ENCODE results near the gene PIK3R6.

The PIK3R6 gene

GRCh38 chr17:8791248-8791909 is 76.1 kb downstream of the PIK3R6 start:
- ATAC-seq, result no peak

GRCh38 chr17:8789743-8790142 is 77.7 kb downstream of the PIK3R6 start:
- no peak for ATAC-seq

DNA sequence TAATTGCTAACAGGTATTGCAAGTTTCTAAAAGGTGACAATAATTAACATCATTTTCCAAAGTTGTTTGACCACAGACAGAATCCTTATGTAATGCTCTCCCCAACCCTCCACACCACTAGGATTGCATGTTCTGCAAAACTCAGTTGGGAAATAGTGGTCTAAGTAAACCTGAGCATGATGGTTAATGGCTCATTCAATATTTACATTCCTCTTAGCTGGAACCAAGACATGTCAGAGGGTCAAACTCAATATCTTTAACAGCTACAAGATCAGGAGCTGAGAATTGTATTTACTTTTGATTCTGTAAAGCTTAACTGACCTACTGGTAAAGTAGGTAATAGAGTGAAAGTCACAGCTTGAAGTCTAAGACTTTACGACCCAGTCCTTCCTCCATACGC is 78.5 kb downstream of the PIK3R6 start:
- no peak for ATAC-seq

DNA sequence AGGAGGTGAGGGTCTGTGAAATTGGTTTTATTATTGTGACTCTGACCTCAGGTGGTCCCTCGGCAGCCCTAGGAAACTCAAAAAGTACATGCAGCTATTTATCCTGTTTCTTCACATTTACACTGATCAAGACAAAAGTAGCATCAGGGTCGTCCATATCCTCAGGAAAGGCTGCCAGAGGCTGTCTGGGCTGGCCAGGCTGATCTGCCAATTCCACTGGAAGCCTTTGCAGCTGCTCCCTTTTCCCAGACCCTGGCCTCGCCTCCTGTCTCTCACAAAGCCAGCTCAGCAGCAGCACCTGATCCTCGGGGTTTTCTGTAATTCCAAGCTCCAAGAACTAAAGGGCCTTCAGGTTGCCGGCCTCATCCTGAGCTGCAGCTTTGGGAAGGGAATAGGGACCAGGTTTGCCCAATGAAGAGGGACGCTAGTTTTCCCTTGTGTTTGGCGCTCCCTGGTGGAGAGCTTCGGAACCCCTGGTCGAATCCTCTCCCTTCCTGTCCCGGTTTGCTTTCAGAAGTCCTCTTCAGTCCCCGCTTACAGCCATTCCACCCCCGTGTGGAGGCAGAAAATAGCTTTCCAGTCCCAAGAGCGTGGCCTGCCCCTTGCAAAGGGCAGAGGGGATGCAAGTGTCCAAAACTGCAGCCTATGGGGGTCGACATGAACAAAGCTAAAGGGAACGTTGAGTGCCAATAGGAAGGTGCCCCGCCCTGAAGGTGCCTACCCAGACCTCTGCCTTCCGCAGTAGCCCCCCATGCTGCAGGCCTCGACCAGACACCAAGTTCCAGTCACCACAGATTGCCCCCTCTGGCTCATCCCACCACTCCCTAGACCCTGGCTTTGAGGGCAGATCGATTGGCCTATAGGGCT is 81.7 kb downstream of the PIK3R6 start:
- peak in 1 of 2 donors; percentile 45 for ATAC-seq

- ATAC-seq, result no peak
These were observed 85.3 kb downstream of the PIK3R6 start for GRCh38 chr17:8782176-8782575.

DNA sequence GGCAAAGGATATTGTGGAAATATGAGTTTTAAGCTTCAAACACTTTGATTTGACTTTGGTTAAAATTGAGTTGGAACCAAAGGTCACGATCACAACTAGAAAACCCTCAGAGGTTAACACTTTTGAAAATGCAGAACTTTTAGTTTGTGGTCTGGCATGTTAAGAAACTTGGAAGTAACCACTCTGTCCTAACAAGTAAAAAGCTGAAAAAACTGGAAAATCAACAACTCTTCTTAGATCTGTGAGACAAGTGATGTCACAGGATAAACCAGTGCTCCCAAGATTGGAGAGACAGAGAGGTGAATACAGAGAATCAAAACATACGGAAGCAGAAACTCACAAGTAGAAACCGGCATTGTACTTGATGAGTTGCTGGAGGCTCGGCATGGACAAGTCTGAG is 85.7 kb downstream of the PIK3R6 start:
- no peak for ATAC-seq

GRCh38 chr17:8776881-8777280 is 90.6 kb downstream of the PIK3R6 start:
- no peak for ATAC-seq

DNA sequence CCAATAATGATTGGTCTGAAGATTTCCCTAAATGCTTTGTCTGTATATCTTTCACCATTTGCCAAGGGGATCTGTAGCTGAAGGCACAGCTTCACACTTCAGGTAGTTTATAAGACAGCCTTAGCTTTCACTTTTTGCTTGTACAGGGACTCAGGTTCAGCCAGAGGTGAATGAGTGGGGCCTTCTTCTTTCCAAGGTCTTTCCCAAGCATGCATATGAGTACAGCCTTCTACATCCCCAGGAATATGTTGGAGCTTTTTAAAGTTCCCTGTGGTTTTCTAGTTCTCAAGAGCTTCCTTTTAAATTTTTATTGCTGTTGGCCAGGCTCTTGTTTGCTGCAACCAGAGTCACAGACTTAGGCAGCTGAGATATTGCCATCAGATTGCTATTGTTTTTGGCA is 91.2 kb downstream of the PIK3R6 start:
- ATAC-seq, result no peak

DNA sequence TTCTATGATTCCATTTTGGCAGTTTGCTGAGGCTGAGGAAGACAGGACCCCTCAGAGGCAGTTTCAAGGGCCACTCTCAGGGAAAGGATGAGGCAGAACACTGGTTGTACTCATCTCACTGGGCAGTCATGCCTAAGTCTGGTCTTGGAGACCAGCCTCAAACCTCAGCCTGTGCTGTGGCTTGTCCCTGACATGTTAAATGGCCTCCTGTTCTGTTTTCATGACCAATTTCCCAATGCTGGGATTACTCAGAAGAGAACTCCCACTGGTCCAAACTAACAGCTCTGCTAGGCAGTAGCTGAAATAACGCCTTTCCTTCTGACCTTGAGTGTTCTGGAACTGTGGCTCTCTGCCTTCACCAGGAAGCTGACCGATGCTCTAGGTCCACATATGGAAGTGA is 100.7 kb downstream of the PIK3R6 start:
- ATAC-seq, result no peak

GRCh38 chr17:8762012-8762411 is 105.5 kb downstream of the PIK3R6 start:
- no peak for ATAC-seq

DNA sequence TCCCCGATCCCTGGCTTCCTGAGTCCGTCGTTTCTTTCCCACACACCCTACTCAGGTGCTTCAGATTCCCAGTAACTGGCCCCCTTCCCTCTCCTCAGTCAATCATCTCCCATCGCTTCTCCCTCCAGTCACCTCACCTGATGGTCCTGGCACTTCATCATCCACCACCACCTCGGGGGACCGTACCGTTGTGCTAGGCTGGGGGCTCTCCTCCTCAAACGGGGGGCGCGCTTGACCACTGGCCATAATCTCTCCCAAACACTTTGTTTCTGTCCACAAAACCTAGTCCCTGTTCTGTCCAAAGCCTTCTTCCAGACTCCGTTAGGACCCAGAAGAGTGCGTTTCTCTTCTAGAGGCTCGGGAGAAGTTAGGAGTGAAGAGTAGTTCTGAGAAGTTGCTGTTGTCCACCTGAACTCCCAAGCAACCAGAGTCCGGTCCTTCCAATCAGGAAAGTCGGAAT is 109.3 kb downstream of the PIK3R6 start, which contains the start of gene SPDYE4:
Gene SPDYE4 (minus strand): TSS at position 410 of the 460 bp plus-strand sequence. CDS start 164 bp downstream, at position 246.
- no peak for ATAC-seq

GRCh38 chr17:8757189-8757588 is 110.3 kb downstream of the PIK3R6 start:
- ATAC-seq, result no peak

DNA sequence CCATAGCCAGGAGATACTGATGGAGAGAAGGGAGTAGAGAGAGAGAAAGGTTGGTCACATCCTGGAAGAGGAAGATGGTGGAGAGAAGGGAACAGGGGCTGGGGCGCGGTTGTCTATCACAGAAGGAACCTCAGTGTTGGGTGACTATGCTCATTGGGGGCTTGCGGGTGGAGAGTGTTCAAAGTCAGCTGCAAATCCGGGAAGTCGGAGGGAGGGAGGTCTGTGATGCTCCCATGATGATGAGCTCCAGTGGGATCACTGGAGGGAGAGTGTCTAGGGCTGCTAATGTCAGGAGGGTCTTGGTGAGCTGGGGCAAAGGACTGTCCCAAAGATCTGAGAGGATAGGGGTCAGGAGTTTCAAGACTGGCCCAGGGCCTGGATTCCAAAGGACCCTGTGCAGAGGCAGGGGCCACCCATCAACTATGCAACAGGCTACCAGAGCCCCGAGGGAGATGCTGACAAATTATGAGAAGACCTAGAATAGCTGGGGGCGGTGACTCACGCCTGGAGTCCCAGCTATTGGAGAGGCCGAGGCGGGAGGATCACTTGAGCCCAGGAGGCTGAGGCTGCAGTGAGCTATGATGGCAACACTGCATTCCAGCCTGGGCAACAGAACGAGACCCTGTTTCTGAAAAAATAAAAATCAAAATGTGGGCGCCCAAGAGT is 111.8 kb downstream of the PIK3R6 start:
- no peak for ATAC-seq

- ATAC-seq, result no peak
These were observed 112.6 kb downstream of the PIK3R6 start for GRCh38 chr17:8754890-8755289.

GRCh38 chr17:8753976-8754440 is 113.5 kb downstream of the PIK3R6 start:
- ATAC-seq, result no peak

DNA sequence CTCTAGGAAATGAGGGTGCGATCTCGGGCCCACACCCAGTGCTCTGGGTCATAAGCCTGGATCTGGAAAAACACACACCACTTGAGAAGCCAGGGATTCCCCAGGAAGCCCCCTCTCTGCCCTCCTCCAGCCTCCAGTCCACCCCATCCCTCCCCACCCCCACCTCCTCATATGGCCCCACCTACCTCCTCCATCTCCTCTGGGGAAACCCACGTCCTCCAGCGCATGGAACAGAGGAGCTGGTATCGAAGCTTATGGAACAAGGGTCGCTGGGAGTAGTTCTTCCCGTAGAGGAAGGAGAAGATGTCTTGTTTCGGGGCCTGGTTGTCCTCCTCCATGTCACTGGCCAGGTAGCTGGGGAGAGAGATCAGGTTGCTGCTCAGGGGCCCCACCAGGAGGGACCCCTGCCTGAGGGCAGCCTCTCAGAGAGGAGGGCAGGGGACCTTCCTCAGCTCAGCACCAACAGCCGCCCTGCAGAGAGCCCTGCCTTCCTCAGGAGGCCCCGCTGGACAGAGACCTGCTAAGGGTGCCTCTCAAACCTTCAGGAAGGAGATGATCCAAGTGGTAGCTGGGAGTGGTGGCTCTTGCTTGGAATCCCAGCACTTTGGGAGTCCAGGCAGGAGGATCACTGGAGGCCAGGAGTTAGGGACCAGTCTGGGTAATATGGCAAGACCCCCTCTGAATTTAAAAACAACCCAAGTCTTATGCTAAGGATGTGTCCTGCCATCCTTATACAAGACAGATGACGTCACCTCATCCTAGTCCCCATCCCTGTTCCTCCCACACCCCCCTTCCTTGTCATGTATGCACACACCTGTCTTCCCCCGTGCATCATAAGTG is 114.1 kb downstream of the PIK3R6 start:
- ATAC-seq, result no peak
